Measurements from ENCODE around the gene PIN1.

Gene PIN1

DNA sequence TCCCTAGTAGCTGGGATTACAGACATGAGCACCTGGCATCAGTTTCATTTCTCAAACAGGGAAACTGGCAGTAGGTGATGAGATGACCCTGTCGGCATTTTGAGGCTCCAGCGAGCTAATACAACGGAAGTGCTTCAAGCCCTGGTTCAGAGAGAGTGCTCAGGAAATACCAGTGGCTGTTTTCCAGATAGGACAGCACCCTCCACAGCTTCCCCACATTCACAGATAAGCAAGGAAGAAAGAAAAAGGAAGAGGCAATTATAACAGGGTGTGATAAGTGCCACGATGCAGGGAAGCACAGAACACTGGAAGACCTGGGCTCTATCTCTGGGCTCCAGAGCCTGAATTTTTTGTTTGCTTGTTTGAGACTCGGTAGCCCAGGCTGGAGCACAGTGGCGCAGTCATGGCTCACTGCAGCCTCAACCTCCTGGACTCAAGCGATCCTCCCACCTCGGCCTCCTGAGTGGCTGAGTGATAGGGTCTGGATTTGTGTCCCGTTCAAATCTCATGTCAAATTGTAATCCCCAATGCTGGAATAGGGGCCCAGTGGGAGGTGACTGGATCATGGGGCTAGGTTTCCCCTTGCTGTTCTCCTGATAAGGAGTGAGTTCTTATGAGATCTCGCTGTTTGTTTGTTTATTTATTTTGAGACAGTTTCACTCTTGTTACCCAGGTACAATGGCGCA is 43.5 kb downstream of the PIN1 start:
- no peak overlapping the region for H3K9ac ChIP-seq (ENCODE audit: low read length)
- H3K9me3 ChIP-seq (ENCODE audit: control insufficient read depth, low read depth, low read length), result no peaks in the 10 kb centered on the region
- H3K4me3 ChIP-seq (ENCODE audit: low read length), result no peak overlapping the region
- H3K27ac ChIP-seq (ENCODE audit: low read length), result no peak overlapping the region
- no peaks in the 10 kb centered on the region for H3K27me3 ChIP-seq (ENCODE audit: control insufficient read depth, insufficient read depth, low read length)
- no peaks in the 10 kb centered on the region for H3K36me3 ChIP-seq (ENCODE audit: control insufficient read depth, low read depth, low read length)
- H3K4me1 ChIP-seq (ENCODE audit: control insufficient read depth, low read depth, low read length), result peaks cover 7% of the 10 kb centered on the region

DNA sequence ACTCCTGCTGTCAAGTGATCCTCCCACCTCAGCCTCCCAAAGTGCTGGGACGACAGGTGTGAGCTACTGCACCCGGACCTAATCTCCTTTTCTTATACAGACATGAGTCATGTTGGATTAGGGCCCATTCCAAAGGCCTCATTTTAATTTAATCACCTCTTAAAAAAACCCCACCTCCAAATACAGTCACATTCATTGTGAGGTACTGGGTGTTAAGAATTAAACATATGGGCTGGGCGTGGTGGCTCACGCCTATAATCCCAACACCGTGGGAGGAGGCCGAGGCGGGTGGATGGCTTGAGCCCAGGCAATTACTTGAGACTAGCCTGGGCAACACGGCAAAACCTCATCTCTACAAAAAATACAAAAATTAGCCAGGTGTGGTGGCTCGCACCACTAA is 46.6 kb downstream of the PIN1 start:
- H3K27ac ChIP-seq (ENCODE audit: low read length), result no peak overlapping the region
- peaks cover 8% of the 10 kb centered on the region for H3K4me1 ChIP-seq (ENCODE audit: control insufficient read depth, low read depth, low read length)
- H3K4me3 ChIP-seq (ENCODE audit: low read length), result no peak overlapping the region
- H3K9me3 ChIP-seq (ENCODE audit: control insufficient read depth, low read depth, low read length), result no peaks in the 10 kb centered on the region
- no peak overlapping the region for H3K9ac ChIP-seq (ENCODE audit: low read length)
- no peaks in the 10 kb centered on the region for H3K27me3 ChIP-seq (ENCODE audit: control insufficient read depth, insufficient read depth, low read length)
- no peaks in the 10 kb centered on the region for H3K36me3 ChIP-seq (ENCODE audit: control insufficient read depth, low read depth, low read length)

DNA sequence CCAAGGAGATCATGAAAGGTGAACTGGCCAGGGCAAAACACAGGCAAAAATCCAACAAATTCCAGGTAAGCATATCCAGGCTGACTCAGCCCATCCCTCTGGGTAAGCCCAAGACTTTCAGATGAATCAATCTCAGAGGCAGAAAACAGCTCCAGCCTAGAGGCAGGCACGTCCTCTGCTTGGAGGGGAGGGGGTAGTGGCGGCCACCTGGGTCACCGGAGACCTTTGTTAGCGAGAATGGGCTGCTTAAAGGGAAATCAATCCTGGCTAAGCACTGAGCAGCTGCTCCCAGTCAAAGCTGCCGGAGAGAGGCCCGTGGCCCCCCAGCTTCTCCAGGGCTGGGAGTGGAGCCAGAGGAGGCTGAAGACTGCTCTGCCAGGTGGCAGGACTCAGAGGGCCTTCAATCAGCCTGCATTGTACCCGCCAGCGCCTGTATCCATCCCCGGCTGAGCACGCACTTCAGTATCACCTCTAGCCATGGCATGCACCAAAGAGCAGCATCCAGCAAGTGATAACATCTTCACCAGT is 48.2 kb downstream of the PIN1 start:
- Histone ChIP-seq H3K27ac (ENCODE audit: low read length) (no peak overlapping the region), H3K27me3 (ENCODE audit: control insufficient read depth, insufficient read depth, low read length) (no peaks in the 10 kb centered on the region), H3K9me3 (ENCODE audit: control insufficient read depth, low read depth, low read length) (no peaks in the 10 kb centered on the region), H3K36me3 (ENCODE audit: control insufficient read depth, low read depth, low read length) (no peaks in the 10 kb centered on the region), H3K4me3 (ENCODE audit: low read length) (no peak overlapping the region), H3K9ac (ENCODE audit: low read length) (no peak overlapping the region), H3K4me1 (ENCODE audit: control insufficient read depth, low read depth, low read length) (peaks cover 8% of the 10 kb centered on the region)

DNA sequence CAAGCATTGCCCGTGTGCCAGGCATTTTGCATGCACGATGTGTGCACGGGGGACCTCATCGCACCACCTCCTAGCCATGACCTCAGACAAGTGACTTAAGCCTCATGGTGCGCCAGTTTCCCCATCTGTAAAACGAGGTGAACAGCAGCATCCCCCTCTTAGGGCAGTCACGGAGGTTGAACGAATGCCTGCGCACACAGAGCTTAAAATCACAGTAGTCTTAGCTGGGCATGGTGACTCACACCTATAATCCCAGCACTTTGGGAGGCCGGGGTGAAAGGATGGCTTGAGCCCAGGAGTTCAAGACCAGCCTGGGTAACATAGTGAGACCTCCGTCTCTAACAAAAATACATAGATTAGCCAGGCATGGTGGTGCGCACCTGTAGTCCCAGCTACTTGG is 48.6 kb downstream of the PIN1 start:
- Histone ChIP-seq H3K9me3 (ENCODE audit: control insufficient read depth, low read depth, low read length) (no peaks in the 10 kb centered on the region), H3K27me3 (ENCODE audit: control insufficient read depth, insufficient read depth, low read length) (no peaks in the 10 kb centered on the region), H3K4me1 (ENCODE audit: control insufficient read depth, low read depth, low read length) (peaks cover 8% of the 10 kb centered on the region), H3K4me3 (ENCODE audit: low read length) (no peak overlapping the region), H3K27ac (ENCODE audit: low read length) (no peak overlapping the region), H3K36me3 (ENCODE audit: control insufficient read depth, low read depth, low read length) (no peaks in the 10 kb centered on the region), H3K9ac (ENCODE audit: low read length) (no peak overlapping the region)

DNA sequence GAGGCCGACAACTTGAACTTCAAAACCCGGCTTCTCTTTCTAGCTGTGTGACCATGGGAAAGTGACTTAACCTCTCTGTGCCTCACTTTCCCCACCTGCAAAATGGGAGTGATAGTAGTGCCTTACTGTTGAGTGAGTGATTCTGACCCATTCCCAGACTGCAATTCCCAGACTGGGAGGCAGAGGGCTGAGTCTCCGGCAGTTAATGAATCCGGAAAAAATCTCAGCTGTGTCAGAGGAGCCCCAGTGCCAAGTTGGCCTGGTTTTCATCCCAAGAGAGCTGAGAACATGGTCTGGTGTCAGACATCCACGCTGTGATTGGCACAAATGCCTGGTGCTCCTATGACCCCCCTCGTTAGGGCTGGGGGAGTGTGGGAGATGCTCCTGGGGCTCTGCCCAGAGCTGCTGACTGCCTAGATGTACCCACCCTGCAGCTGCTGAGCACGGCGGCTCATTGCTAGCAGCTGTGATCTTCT is 50.0 kb downstream of the PIN1 start:
- Histone ChIP-seq H3K9ac (ENCODE audit: low read length) (no peak overlapping the region), H3K27ac (ENCODE audit: low read length) (no peak overlapping the region), H3K4me1 (ENCODE audit: control insufficient read depth, low read depth, low read length) (peaks cover 8% of the 10 kb centered on the region), H3K9me3 (ENCODE audit: control insufficient read depth, low read depth, low read length) (no peaks in the 10 kb centered on the region), H3K36me3 (ENCODE audit: control insufficient read depth, low read depth, low read length) (no peaks in the 10 kb centered on the region), H3K27me3 (ENCODE audit: control insufficient read depth, insufficient read depth, low read length) (no peaks in the 10 kb centered on the region), H3K4me3 (ENCODE audit: low read length) (no peak overlapping the region)

DNA sequence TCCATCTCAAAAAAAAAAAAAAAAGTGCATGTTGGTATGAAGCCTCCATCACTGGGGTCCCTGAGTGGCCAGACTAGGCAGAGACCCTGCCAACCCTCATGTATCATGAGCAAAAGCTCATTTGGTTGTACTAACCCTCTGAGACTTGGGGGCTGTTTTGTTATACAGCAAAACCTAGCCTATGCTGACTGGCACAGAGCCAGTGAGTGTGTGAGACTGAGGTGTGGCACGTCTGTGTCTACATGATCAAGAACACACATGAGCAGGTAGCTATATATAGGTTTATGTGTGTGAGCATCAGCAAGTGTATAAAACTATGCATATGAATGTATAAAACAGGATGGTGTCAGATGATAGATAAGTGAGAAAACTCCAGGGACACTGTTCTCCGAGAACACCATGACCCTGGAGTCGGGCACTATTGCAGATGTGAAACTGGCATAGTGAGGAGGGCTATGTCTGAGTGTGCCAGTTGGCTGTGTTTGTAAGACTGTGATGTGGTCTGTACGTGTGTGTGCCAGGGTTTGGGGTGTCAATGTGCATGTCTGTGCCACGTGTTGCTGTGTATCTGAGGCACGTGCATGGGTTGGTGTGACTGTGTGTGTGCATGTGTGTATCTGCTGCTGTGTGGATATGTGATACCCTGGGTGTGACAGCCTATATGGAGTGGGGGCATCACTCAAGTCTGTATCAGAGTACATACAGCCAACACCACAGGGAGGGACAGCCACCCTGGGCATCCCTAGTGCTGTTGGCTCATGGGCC is 56.7 kb downstream of the PIN1 start:
- Histone ChIP-seq H3K36me3 (ENCODE audit: control insufficient read depth, low read depth, low read length) (no peaks in the 10 kb centered on the region), H3K9ac (ENCODE audit: low read length) (no peak overlapping the region), H3K27ac (ENCODE audit: low read length) (no peak overlapping the region), H3K9me3 (ENCODE audit: control insufficient read depth, low read depth, low read length) (no peaks in the 10 kb centered on the region), H3K4me3 (ENCODE audit: low read length) (no peak overlapping the region), H3K27me3 (ENCODE audit: control insufficient read depth, insufficient read depth, low read length) (no peaks in the 10 kb centered on the region), H3K4me1 (ENCODE audit: control insufficient read depth, low read depth, low read length) (no peaks in the 10 kb centered on the region)
